GM23338 (cell line): ENCODE measurements around the gene SP8. TPM values are rescaled to one million over a fixed set of nuclear protein-coding genes. Genes with fewer than 3 reads are reported as not detected.

Source experiments
- ATAC-seq: fragments of 200-7000 bp; cut with Tn5 transposase; 3 replicates; pipeline ENCODE4 v1.9.1; 2020
- DNase-seq: peaks from one replicate; pipeline ENCODE4 v3.0.0-alpha.2; 2015; ENCODE audit warnings: low spot score
- H2AFZ ChIP-seq: fragments of 200-600 bp; sonication (generic); 2 replicates; pipeline ENCODE4 v1.8.0; 2016; ENCODE audit warnings: antibody characterized with exemption, mild to moderate bottlenecking, moderate library complexity
- H3F3A ChIP-seq: fragments of 200-600 bp; sonication (generic); replicated peaks from 2 replicates; pipeline ENCODE4 v1.8.0; 2017; ENCODE audit warnings: antibody characterized with exemption, mixed run types, low read depth
- H3K27ac ChIP-seq: fragments of 200-600 bp; sonication (generic); 2 replicates; pipeline ENCODE4 v1.6.1; 2016; ENCODE audit warnings: low read depth
- H3K27me3 ChIP-seq: fragments of 200-600 bp; sonication (generic); 2 replicates; pipeline ENCODE4 v1.8.0; 2016; ENCODE audit warnings: mild to moderate bottlenecking, mixed run types, moderate library complexity; ENCODE audit not compliant: insufficient read depth
- H3K36me3 ChIP-seq: fragments of 200-600 bp; sonication (generic); 2 replicates; pipeline ENCODE4 v1.8.0; 2016; ENCODE audit warnings: mild to moderate bottlenecking; ENCODE audit not compliant: insufficient read depth
- H3K4me1 ChIP-seq: fragments of 200-600 bp; sonication (generic); 2 replicates; pipeline ENCODE4 v1.8.0; 2016; ENCODE audit warnings: mild to moderate bottlenecking, moderate library complexity; ENCODE audit not compliant: insufficient read depth
- H3K4me2 ChIP-seq: fragments of 200-600 bp; sonication (generic); 2 replicates; pipeline ENCODE4 v1.7.1; 2017; ENCODE audit warnings: mixed run types
- H3K4me3 ChIP-seq: fragments of 200-600 bp; sonication (generic); 2 replicates; pipeline ENCODE4 v1.6.1; 2016; ENCODE audit warnings: mixed run types
- H3K79me2 ChIP-seq: fragments of 200-600 bp; sonication (generic); replicated peaks from 2 replicates; pipeline ENCODE4 v1.8.0; 2017; ENCODE audit warnings: mild to moderate bottlenecking; ENCODE audit not compliant: insufficient read depth
- H3K9me2 ChIP-seq: fragments of 200-600 bp; sonication (generic); 2 replicates; pipeline ENCODE4 v1.8.0; 2017; ENCODE audit not compliant: insufficient read depth
- H4K20me1 ChIP-seq: fragments of 200-600 bp; sonication (generic); replicated peaks from 2 replicates; pipeline ENCODE4 v1.8.0; 2017; ENCODE audit warnings: mild to moderate bottlenecking; ENCODE audit not compliant: insufficient read depth
- H3K27ac Mint-ChIP-seq: 2 replicates; pipeline ENCODE4 v1.8.0; 2020; ENCODE audit warnings: inconsistent platforms, mild to moderate bottlenecking, moderate library complexity, mixed read lengths
- H3K27me3 Mint-ChIP-seq: 3 replicates; pipeline ENCODE4 v1.8.0; 2022; ENCODE audit warnings: low read depth, mild to moderate bottlenecking, moderate library complexity, mixed read lengths, inconsistent platforms; ENCODE audit not compliant: insufficient read depth, poor library complexity
- H3K36me3 Mint-ChIP-seq: 3 replicates; pipeline ENCODE4 v1.8.0; 2021; ENCODE audit warnings: low read depth, mild to moderate bottlenecking, inconsistent platforms, moderate library complexity, mixed read lengths
- H3K4me1 Mint-ChIP-seq: 3 replicates; pipeline ENCODE4 v1.8.0; 2020; ENCODE audit warnings: mild to moderate bottlenecking, inconsistent platforms, mixed read lengths
- H3K4me3 Mint-ChIP-seq: 3 replicates; pipeline ENCODE4 v1.8.0; 2021; ENCODE audit warnings: moderate library complexity, mild to moderate bottlenecking, inconsistent platforms, mixed read lengths
- H3K9me3 Mint-ChIP-seq: 3 replicates; pipeline ENCODE4 v1.8.0; 2020; ENCODE audit warnings: moderate library complexity, mild to moderate bottlenecking, inconsistent platforms, mixed read lengths
- CREB1 ChIP-seq: fragments of 250-450 bp; sonication (Bioruptor Pico); IDR thresholded peaks from 2 replicates; pipeline ENCODE4 v1.5.0; 2020; ENCODE audit warnings: low read depth, mild to moderate bottlenecking, moderate library complexity
- EZH2 ChIP-seq: fragments of 200-600 bp; sonication (generic); IDR thresholded peaks from one replicate; pipeline ENCODE4 v1.8.0; 2017; ENCODE audit warnings: antibody characterized with exemption, mild to moderate bottlenecking, low read depth; ENCODE audit not compliant: unreplicated experiment
- EZH2phosphoT487 ChIP-seq: fragments of 200-600 bp; sonication (generic); IDR thresholded peaks from one replicate; pipeline ENCODE4 v1.8.1; 2018; ENCODE audit warnings: antibody characterized with exemption; ENCODE audit not compliant: unreplicated experiment
- POLR2AphosphoS5 ChIP-seq: IDR thresholded peaks from 2 replicates; pipeline ENCODE4 v1.6.1; 2016; ENCODE audit warnings: antibody characterized with exemption, low read depth
- STAT1 ChIP-seq: IDR thresholded peaks from one replicate; pipeline ENCODE4 v1.6.1; 2016; ENCODE audit warnings: antibody characterized with exemption; ENCODE audit not compliant: unreplicated experiment
- ZNF114 ChIP-seq: fragments of 250-450 bp; sonication (Bioruptor Pico); IDR thresholded peaks from 2 replicates; pipeline ENCODE4 v1.5.0; 2020; ENCODE audit warnings: mild to moderate bottlenecking, moderate library complexity
- ZNF331 ChIP-seq: fragments of 250-450 bp; sonication (Bioruptor Pico); IDR thresholded peaks from 2 replicates; pipeline ENCODE4 v1.5.0; 2020; ENCODE audit warnings: low read depth, mild to moderate bottlenecking, moderate library complexity
- polyA plus RNA-seq: library from polyadenylated mRNA; unstranded; fragments of >200 nt; fragmentation: Nextera tagmentation; extraction: Ambion mirVana; gene quantifications from 2 replicates; pipeline ENCODE4 v1.2.1, GENCODE V29; 2016
- total RNA-seq: library from RNA; depleted of rRNA; stranded (reverse); fragments of >200 nt; shearing (Covaris generic); gene quantifications from 2 replicates; pipeline ENCODE4 v1.2.3, GENCODE V29; 2014
- TF ChIP-seq, protein P1 (sequence below): IDR thresholded peaks from one replicate; pipeline ENCODE4 v1.6.1; 2018; ENCODE audit warnings: antibody characterized with exemption; ENCODE audit not compliant: unreplicated experiment
- TF ChIP-seq, protein P2 (sequence below): IDR thresholded peaks from 2 replicates; pipeline ENCODE4 v1.6.1; 2016; ENCODE audit warnings: antibody characterized with exemption
- TF ChIP-seq, protein P3 (sequence below), 2 experiments: fragments of 200-600 bp in 1 of 2; sonication (generic) in 1 of 2; conservative IDR thresholded peaks; 2 replicates each; pipeline versions ENCODE4 v1.5.1 to v1.6.1; 2016 to 2017; ENCODE audit warnings: antibody characterized with exemption in 2 of 2, low read depth in 2 of 2, mild to moderate bottlenecking in 2 of 2, moderate library complexity in 1 of 2
- TF ChIP-seq, protein P4 (sequence below): fragments of 250-450 bp; sonication (Bioruptor Pico); IDR thresholded peaks from 2 replicates; pipeline ENCODE4 v1.5.0; 2020; ENCODE audit warnings: mild to moderate bottlenecking, moderate library complexity

Gene SP8
- total and polyA plus RNA-seq, 2 experiments from 2014 or later, result 3.7 to 6.7 TPM

DNA sequence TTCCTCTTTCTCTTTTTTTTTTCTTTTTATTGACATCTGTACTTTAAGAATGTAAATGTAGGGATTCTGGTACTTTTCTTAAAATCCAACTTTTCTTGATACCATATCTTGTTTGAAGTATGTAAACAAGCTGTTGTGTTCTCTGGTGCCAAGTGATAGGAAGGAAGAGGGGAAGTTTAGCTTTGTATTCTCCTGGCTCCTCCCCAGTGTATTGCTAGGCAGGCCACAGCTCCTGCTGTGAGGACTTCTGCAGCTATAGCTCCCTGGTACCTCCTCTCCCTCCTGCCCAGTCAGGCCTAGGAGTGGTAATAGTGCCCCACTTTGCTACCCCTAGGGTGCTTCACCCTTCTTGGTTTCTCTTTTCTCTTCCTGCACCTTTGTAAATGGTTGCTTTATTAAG lies 45.3 kb upstream of the SP8 start:
- peak; percentile 86 for ATAC-seq
- peak; percentile 37 for DNase-seq
- Mint-ChIP-seq H3K27ac (no peak overlapping the region), H3K4me3 (no peak overlapping the region), H3K4me1 (peaks cover 22% of the 10 kb centered on the region), H3K27me3 (peaks cover 2% of the 10 kb centered on the region), H3K9me3 (no peaks in the 10 kb centered on the region), H3K36me3 (no peaks in the 10 kb centered on the region)
- Histone ChIP-seq H3K4me2 (peak overlapping the region; percentile 53; the same call in 1 of the 2 replicates), H4K20me1 (no peaks in the 10 kb centered on the region), H3K27ac (no peak overlapping the region), H3K36me3 (no peaks in the 10 kb centered on the region), H3K4me3 (0 out of 2 replicates have a peak overlapping the region, but pooled peaks have one; percentile 2), H3K9me2 (no peaks in the 10 kb centered on the region), H3K27me3 (no peaks in the 10 kb centered on the region), H3K4me1 (peaks cover 20% of the 10 kb centered on the region), H3K79me2 (no peaks in the 10 kb centered on the region), H3F3A (no peaks in the 10 kb centered on the region), H2AFZ (no peak overlapping the region)
- TF ChIP-seq ZNF331 (CRISPR knock-in tag) (no peak), ZNF114 (CRISPR knock-in tag) (no peak), EZH2phosphoT487 (no peak), EZH2 (no peak), STAT1 (no peak), CREB1 (CRISPR knock-in tag) (no peak), POLR2AphosphoS5 (no peak)
- TF ChIP-seq, protein P1, sequence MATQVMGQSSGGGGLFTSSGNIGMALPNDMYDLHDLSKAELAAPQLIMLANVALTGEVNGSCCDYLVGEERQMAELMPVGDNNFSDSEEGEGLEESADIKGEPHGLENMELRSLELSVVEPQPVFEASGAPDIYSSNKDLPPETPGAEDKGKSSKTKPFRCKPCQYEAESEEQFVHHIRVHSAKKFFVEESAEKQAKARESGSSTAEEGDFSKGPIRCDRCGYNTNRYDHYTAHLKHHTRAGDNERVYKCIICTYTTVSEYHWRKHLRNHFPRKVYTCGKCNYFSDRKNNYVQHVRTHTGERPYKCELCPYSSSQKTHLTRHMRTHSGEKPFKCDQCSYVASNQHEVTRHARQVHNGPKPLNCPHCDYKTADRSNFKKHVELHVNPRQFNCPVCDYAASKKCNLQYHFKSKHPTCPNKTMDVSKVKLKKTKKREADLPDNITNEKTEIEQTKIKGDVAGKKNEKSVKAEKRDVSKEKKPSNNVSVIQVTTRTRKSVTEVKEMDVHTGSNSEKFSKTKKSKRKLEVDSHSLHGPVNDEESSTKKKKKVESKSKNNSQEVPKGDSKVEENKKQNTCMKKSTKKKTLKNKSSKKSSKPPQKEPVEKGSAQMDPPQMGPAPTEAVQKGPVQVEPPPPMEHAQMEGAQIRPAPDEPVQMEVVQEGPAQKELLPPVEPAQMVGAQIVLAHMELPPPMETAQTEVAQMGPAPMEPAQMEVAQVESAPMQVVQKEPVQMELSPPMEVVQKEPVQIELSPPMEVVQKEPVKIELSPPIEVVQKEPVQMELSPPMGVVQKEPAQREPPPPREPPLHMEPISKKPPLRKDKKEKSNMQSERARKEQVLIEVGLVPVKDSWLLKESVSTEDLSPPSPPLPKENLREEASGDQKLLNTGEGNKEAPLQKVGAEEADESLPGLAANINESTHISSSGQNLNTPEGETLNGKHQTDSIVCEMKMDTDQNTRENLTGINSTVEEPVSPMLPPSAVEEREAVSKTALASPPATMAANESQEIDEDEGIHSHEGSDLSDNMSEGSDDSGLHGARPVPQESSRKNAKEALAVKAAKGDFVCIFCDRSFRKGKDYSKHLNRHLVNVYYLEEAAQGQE, result no peak
- TF ChIP-seq, protein P2, sequence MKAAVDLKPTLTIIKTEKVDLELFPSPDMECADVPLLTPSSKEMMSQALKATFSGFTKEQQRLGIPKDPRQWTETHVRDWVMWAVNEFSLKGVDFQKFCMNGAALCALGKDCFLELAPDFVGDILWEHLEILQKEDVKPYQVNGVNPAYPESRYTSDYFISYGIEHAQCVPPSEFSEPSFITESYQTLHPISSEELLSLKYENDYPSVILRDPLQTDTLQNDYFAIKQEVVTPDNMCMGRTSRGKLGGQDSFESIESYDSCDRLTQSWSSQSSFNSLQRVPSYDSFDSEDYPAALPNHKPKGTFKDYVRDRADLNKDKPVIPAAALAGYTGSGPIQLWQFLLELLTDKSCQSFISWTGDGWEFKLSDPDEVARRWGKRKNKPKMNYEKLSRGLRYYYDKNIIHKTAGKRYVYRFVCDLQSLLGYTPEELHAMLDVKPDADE, result no peak
- TF ChIP-seq, protein P3, sequence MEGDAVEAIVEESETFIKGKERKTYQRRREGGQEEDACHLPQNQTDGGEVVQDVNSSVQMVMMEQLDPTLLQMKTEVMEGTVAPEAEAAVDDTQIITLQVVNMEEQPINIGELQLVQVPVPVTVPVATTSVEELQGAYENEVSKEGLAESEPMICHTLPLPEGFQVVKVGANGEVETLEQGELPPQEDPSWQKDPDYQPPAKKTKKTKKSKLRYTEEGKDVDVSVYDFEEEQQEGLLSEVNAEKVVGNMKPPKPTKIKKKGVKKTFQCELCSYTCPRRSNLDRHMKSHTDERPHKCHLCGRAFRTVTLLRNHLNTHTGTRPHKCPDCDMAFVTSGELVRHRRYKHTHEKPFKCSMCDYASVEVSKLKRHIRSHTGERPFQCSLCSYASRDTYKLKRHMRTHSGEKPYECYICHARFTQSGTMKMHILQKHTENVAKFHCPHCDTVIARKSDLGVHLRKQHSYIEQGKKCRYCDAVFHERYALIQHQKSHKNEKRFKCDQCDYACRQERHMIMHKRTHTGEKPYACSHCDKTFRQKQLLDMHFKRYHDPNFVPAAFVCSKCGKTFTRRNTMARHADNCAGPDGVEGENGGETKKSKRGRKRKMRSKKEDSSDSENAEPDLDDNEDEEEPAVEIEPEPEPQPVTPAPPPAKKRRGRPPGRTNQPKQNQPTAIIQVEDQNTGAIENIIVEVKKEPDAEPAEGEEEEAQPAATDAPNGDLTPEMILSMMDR (conservative IDR thresholded peaks at IDR 0.05; ENCODE audit: low read depth in 2 of 2), result no peak
- TF ChIP-seq, protein P4, sequence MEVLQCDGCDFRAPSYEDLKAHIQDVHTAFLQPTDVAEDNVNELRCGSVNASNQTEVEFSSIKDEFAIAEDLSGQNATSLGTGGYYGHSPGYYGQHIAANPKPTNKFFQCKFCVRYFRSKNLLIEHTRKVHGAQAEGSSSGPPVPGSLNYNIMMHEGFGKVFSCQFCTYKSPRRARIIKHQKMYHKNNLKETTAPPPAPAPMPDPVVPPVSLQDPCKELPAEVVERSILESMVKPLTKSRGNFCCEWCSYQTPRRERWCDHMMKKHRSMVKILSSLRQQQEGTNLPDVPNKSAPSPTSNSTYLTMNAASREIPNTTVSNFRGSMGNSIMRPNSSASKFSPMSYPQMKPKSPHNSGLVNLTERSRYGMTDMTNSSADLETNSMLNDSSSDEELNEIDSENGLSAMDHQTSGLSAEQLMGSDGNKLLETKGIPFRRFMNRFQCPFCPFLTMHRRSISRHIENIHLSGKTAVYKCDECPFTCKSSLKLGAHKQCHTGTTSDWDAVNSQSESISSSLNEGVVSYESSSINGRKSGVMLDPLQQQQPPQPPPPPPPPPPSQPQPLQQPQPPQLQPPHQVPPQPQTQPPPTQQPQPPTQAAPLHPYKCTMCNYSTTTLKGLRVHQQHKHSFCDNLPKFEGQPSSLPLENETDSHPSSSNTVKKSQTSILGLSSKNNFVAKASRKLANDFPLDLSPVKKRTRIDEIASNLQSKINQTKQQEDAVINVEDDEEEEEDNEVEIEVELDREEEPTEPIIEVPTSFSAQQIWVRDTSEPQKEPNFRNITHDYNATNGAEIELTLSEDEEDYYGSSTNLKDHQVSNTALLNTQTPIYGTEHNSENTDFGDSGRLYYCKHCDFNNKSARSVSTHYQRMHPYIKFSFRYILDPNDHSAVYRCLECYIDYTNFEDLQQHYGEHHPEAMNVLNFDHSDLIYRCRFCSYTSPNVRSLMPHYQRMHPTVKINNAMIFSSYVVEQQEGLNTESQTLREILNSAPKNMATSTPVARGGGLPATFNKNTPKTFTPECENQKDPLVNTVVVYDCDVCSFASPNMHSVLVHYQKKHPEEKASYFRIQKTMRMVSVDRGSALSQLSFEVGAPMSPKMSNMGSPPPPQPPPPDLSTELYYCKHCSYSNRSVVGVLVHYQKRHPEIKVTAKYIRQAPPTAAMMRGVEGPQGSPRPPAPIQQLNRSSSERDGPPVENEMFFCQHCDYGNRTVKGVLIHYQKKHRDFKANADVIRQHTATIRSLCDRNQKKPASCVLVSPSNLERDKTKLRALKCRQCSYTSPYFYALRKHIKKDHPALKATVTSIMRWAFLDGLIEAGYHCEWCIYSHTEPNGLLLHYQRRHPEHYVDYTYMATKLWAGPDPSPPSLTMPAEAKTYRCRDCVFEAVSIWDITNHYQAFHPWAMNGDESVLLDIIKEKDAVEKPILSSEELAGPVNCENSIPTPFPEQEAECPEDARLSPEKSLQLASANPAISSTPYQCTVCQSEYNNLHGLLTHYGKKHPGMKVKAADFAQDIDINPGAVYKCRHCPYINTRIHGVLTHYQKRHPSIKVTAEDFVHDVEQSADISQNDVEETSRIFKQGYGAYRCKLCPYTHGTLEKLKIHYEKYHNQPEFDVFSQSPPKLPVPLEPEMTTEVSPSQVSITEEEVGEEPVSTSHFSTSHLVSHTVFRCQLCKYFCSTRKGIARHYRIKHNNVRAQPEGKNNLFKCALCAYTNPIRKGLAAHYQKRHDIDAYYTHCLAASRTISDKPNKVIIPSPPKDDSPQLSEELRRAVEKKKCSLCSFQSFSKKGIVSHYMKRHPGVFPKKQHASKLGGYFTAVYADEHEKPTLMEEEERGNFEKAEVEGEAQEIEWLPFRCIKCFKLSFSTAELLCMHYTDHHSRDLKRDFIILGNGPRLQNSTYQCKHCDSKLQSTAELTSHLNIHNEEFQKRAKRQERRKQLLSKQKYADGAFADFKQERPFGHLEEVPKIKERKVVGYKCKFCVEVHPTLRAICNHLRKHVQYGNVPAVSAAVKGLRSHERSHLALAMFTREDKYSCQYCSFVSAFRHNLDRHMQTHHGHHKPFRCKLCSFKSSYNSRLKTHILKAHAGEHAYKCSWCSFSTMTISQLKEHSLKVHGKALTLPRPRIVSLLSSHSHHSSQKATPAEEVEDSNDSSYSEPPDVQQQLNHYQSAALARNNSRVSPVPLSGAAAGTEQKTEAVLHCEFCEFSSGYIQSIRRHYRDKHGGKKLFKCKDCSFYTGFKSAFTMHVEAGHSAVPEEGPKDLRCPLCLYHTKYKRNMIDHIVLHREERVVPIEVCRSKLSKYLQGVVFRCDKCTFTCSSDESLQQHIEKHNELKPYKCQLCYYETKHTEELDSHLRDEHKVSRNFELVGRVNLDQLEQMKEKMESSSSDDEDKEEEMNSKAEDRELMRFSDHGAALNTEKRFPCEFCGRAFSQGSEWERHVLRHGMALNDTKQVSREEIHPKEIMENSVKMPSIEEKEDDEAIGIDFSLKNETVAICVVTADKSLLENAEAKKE, result no peak
